Daoy (cell line): ENCODE data around the gene LAMA4. TPM values are rescaled to one million over a fixed set of nuclear protein-coding genes. Genes with fewer than 3 reads are reported as not detected.

ENCODE experiments used
- DNase-seq: peaks from one replicate; pipeline ENCODE4 v3.0.0-alpha.2; 2015; ENCODE audit warnings: low read depth
- total RNA-seq: library from RNA; depleted of rRNA; stranded (reverse); fragments of >200 nt; shearing (Covaris generic); gene quantifications from 2 replicates; pipeline ENCODE4 v1.2.3, GENCODE V29; 2014

Gene LAMA4
- total RNA-seq, 1 experiment from 2014 or later = 76.5 TPM

GRCh38 chr6:112272799-112273198 is 18.4 kb upstream of the LAMA4 start:
- DNase-seq = no peak

- DNase-seq = no peak
These were observed 16.4 kb upstream of the LAMA4 start for GRCh38 chr6:112270756-112271155.

GRCh38 chr6:112269979-112270566 is 15.7 kb upstream of the LAMA4 start:
- DNase-seq = no peak

- DNase-seq = peak; percentile 62
These were observed 14.7 kb upstream of the LAMA4 start for GRCh38 chr6:112269114-112269513.

- no peak for DNase-seq
These were observed 14.3 kb upstream of the LAMA4 start for GRCh38 chr6:112268654-112269053.

GRCh38 chr6:112268019-112268418 is 13.7 kb upstream of the LAMA4 start:
- no peak for DNase-seq

- no peak for DNase-seq
These were observed 12.0 kb upstream of the LAMA4 start for GRCh38 chr6:112266331-112266730.

- DNase-seq = no peak
These were observed 4.9 kb upstream of the LAMA4 start for GRCh38 chr6:112259337-112259675.

GRCh38 chr6:112258642-112259336 is 4.4 kb upstream of the LAMA4 start:
- DNase-seq = no peak

GRCh38 chr6:112257178-112257855 is 3.0 kb upstream of the LAMA4 start:
- DNase-seq = no peak

GRCh38 chr6:112254921-112255320 is 554 bp upstream of the LAMA4 start:
- no peak for DNase-seq

GRCh38 chr6:112253498-112253840 is 898 bp downstream of the LAMA4 start:
- DNase-seq = peak; percentile 45

- DNase-seq = peak; percentile 41
These were observed 1.5 kb downstream of the LAMA4 start for GRCh38 chr6:112252571-112253497.

GRCh38 chr6:112251171-112251875 is 3.0 kb downstream of the LAMA4 start:
- DNase-seq = peak; percentile 67

GRCh38 chr6:112249489-112249888 is 4.9 kb downstream of the LAMA4 start:
- DNase-seq = no peak

GRCh38 chr6:112247275-112247674 is 7.1 kb downstream of the LAMA4 start:
- DNase-seq = no peak

- DNase-seq = no peak
These were observed 8.7 kb downstream of the LAMA4 start for GRCh38 chr6:112245511-112246203.

GRCh38 chr6:112243861-112244827 is 10.2 kb downstream of the LAMA4 start:
- no peak for DNase-seq

GRCh38 chr6:112241820-112242429 is 12.4 kb downstream of the LAMA4 start:
- no peak for DNase-seq
